HG02852 (cell line): ENCODE measurements around the gene IDUA.
"Not testable (repeated sequence)": the region's sequence is repeated elsewhere in the genome, so short reads cannot be mapped to it uniquely, and the experiment has no call there.

ENCODE experiments used
- ATAC-seq: cut with Tn5 transposase; IDR thresholded peaks from one replicate; pipeline ENCODE4 v1.9.1; 2021; ENCODE audit warnings: mild to moderate bottlenecking, moderate library complexity; ENCODE audit not compliant: unreplicated experiment

Gene IDUA

GRCh38 chr4:999240-999863 lies 12.5 kb downstream of the IDUA start:
- ATAC-seq, result not testable (repeated sequence)

GRCh38 chr4:999882-1000425 lies 13.1 kb downstream of the IDUA start:
- no peak for ATAC-seq

GRCh38 chr4:1000686-1001260 lies 13.9 kb downstream of the IDUA start:
- ATAC-seq, result no peak

GRCh38 chr4:1001561-1002130 lies 14.8 kb downstream of the IDUA start:
- ATAC-seq, result no peak

GRCh38 chr4:1002131-1002630 lies 15.3 kb downstream of the IDUA start:
- no peak for ATAC-seq

GRCh38 chr4:1002631-1003251 lies 15.9 kb downstream of the IDUA start:
- no peak for ATAC-seq

GRCh38 chr4:1003271-1004070 lies 16.6 kb downstream of the IDUA start:
- no peak for ATAC-seq

- ATAC-seq, result no peak
These were observed 17.2 kb downstream of the IDUA start for GRCh38 chr4:1004071-1004418.

- no peak for ATAC-seq
These were observed 18.0 kb downstream of the IDUA start for GRCh38 chr4:1004557-1005485.

- no peak for ATAC-seq
These were observed 20.0 kb downstream of the IDUA start for GRCh38 chr4:1006856-1007255.

- ATAC-seq, result no peak
These were observed 22.1 kb downstream of the IDUA start for GRCh38 chr4:1008840-1009541.

GRCh38 chr4:1009542-1010394 lies 22.9 kb downstream of the IDUA start:
- ATAC-seq, result peak; percentile 46

- ATAC-seq, result peak; percentile 9
These were observed 23.7 kb downstream of the IDUA start for GRCh38 chr4:1010395-1011021.

GRCh38 chr4:1011022-1011665 lies 24.3 kb downstream of the IDUA start, which contains the start of gene FGFRL1:
Gene FGFRL1 (plus strand): TSS chr4:1011626. CDS start chr4:1012486, 860 bp downstream.
- peak; percentile 33 for ATAC-seq

- ATAC-seq, result no peak
These were observed 24.8 kb downstream of the IDUA start for GRCh38 chr4:1011666-1012033.

GRCh38 chr4:1012034-1012739 lies 25.3 kb downstream of the IDUA start:
- no peak for ATAC-seq
